ENCODE measurements around the gene DENND1C. TPM values are rescaled to one million over a fixed set of nuclear protein-coding genes. Genes with fewer than 3 reads are reported as not detected.

DENND1C gene
- polyA plus RNA-seq, 3 donors = 11.2 to 60.2 (median 20.5) TPM

GRCh38 chr19:6471076-6471475 is 10.5 kb downstream of the DENND1C start:
- no peaks in the 10 kb centered on the region for H4K20me1 ChIP-seq (ENCODE audit: insufficient read depth, low read length)
- intact Hi-C loops (cut with micrococcal nuclease) = no loop called here
- H3K4me3 ChIP-seq (replicated peaks in 1 of 3; ENCODE audit: low read depth in 2 of 3, low read length in 3 of 3) = no peak overlapping the region
- Mint-ChIP-seq H3K36me3 (peaks cover 49 to 71% of the 10 kb centered on the region in 2 donors), H3K4me1 (peaks cover 7% of the 10 kb centered on the region), H3K27me3 (ENCODE audit: low read depth in 3 of 3) (peaks cover 0 to 8% (median 2%) of the 10 kb centered on the region in 3 donors), H3K9me3 (peaks cover 0 to under 1% (median 0%) of the 10 kb centered on the region in 7 donors), H3K27ac (no peak overlapping the region), H3K4me3 (no peak overlapping the region)
- no peak overlapping the region for H3K4me2 ChIP-seq (replicated peaks; ENCODE audit: extremely low read depth, low read length, poor library complexity, severe bottlenecking)
- no peak for TF ChIP-seq CTCF (IDR thresholded peaks at IDR 0.05)
- no peaks in the 10 kb centered on the region for H3K27me3 ChIP-seq (ENCODE audit: control insufficient read depth in 2 of 2, insufficient read depth in 2 of 2, low read length in 2 of 2)
- no peaks in the 10 kb centered on the region for H3K9me3 ChIP-seq (replicated peaks in 1 of 2; ENCODE audit: control insufficient read depth in 1 of 2, insufficient read depth in 1 of 2, low read length in 2 of 2)
- H3K27ac ChIP-seq (ENCODE audit: low read depth in 1 of 2, low read length in 2 of 2) = no peak overlapping the region
- 95% methylated on average over 7 of the region's 14 CpGs for WGBS (ENCODE audit: insufficient coverage)
- H2AFZ ChIP-seq (ENCODE audit: insufficient read depth, low read depth, low read length, poor library complexity, severe bottlenecking) = no peak overlapping the region
- DNase-seq = no peak
- H3K9ac ChIP-seq (ENCODE audit: insufficient read depth, low read length, poor library complexity, severe bottlenecking) = no peak overlapping the region
- H3K36me3 ChIP-seq (replicated peaks in 1 of 2; ENCODE audit: control insufficient read depth in 1 of 2, insufficient read depth in 2 of 2, low read length in 2 of 2) = peaks cover 35 to 69% of the 10 kb centered on the region in 2 donors
- no peaks in the 10 kb centered on the region for H3K79me2 ChIP-seq (ENCODE audit: insufficient read depth, low read length)
- H3K4me1 ChIP-seq (ENCODE audit: control insufficient read depth in 1 of 2, insufficient read depth in 2 of 2, low read length in 2 of 2) = no peaks in the 10 kb centered on the region

GRCh38 chr19:6470173-6470572 is 11.4 kb downstream of the DENND1C start:
- no peaks in the 10 kb centered on the region for H3K9me3 ChIP-seq (replicated peaks in 1 of 2; ENCODE audit: control insufficient read depth in 1 of 2, insufficient read depth in 1 of 2, low read length in 2 of 2)
- no peak overlapping the region for H3K27ac ChIP-seq (ENCODE audit: low read depth in 1 of 2, low read length in 2 of 2)
- no peak for TF ChIP-seq CTCF (IDR thresholded peaks at IDR 0.05)
- Mint-ChIP-seq H3K9me3 (peaks cover 0 to 1% (median 0%) of the 10 kb centered on the region in 7 donors), H3K27me3 (ENCODE audit: low read depth in 3 of 3) (peaks cover 3 to 11% (median 7%) of the 10 kb centered on the region in 3 donors), H3K36me3 (peaks cover 47 to 64% of the 10 kb centered on the region in 2 donors), H3K4me3 (no peak overlapping the region), H3K27ac (no peak overlapping the region), H3K4me1 (peaks cover 7% of the 10 kb centered on the region)
- H3K9ac ChIP-seq (ENCODE audit: insufficient read depth, low read length, poor library complexity, severe bottlenecking) = no peak overlapping the region
- no peak overlapping the region for H3K4me3 ChIP-seq (replicated peaks in 1 of 3; ENCODE audit: low read depth in 2 of 3, low read length in 3 of 3)
- H3K4me1 ChIP-seq (ENCODE audit: control insufficient read depth in 1 of 2, insufficient read depth in 2 of 2, low read length in 2 of 2) = no peaks in the 10 kb centered on the region
- H3K4me2 ChIP-seq (replicated peaks; ENCODE audit: extremely low read depth, low read length, poor library complexity, severe bottlenecking) = no peak overlapping the region
- peaks cover 0 to 3% of the 10 kb centered on the region in 2 donors for H3K27me3 ChIP-seq (ENCODE audit: control insufficient read depth in 2 of 2, insufficient read depth in 2 of 2, low read length in 2 of 2)
- intact Hi-C loops (cut with micrococcal nuclease) = no loop called here
- H3K79me2 ChIP-seq (ENCODE audit: insufficient read depth, low read length) = no peaks in the 10 kb centered on the region
- no peak overlapping the region for H2AFZ ChIP-seq (ENCODE audit: insufficient read depth, low read depth, low read length, poor library complexity, severe bottlenecking)
- H3K36me3 ChIP-seq (replicated peaks in 1 of 2; ENCODE audit: control insufficient read depth in 1 of 2, insufficient read depth in 2 of 2, low read length in 2 of 2) = peaks cover 27 to 60% of the 10 kb centered on the region in 2 donors
- no peaks in the 10 kb centered on the region for H4K20me1 ChIP-seq (ENCODE audit: insufficient read depth, low read length)
- 93% methylated on average over 4 of the region's 8 CpGs for WGBS (ENCODE audit: insufficient coverage)
- DNase-seq = no peak

All from CD14-positive monocyte (primary cell).